K562 (cell line): Measurements from ENCODE around the gene ZBTB32. TPM values are rescaled to one million over a fixed set of nuclear protein-coding genes. Genes with fewer than 3 reads are reported as not detected.
"Not testable (repeated sequence)": the region's sequence is repeated elsewhere in the genome, so short reads cannot be mapped to it uniquely, and the experiment has no call there.

Source experiments
- ATAC-seq: fragments of 200-7000 bp; cut with Tn5 transposase; 3 replicates; pipeline ENCODE4 v1.9.1; 2020; ENCODE audit warnings: moderate library complexity
- BruUV-seq: library from RNA; stranded (reverse); fragments of 400-500 nt; replicated peaks from 2 replicates; lab custom pipeline; 2021; lab: Mats Ljungman, UMichigan
- CTCF ChIA-PET: fragments of 300-600 bp; formaldehyde crosslinking; extraction: SDS; loops from one replicate; lab custom pipeline; 2021; ENCODE audit warnings: low intra/inter-chr PET ratio; lab: Yijun Ruan, JAX
- POLR2A ChIA-PET: fragments of 300-600, 350-650 bp; sonication (Branson Sonifier 250); formaldehyde crosslinking; extraction: SDS; loops from one replicate; lab custom pipeline; 2021; ENCODE audit warnings: antibody characterized with exemption, inconsistent platforms; lab: Yijun Ruan, JAX
- DNase-seq, 4 experiments: peaks; one replicate each; pipeline versions ENCODE4 v3.0.0 to v3.0.0-alpha.2; 2011 to 2018; ENCODE audit warnings: low spot score in 3 of 4, mixed read lengths in 3 of 4; ENCODE audit errors: extremely low read depth in 1 of 4
- FAIRE-seq: peaks from 2 replicates; lab custom pipeline; 2011; peaks lifted over from hg19 to GRCh38; lab: Jason Lieb, UNC
- H2AFZ ChIP-seq: 2 replicates; pipeline ENCODE4 v1.6.0; 2011; ENCODE audit warnings: low read depth, low read length, control low read depth, inconsistent platforms
- H3K27ac ChIP-seq: fragments of 200-600 bp; 3 replicates; pipeline ENCODE4 v1.8.0; 2011; ENCODE audit warnings: low read depth, mild to moderate bottlenecking, control low read depth, inconsistent platforms, low read length, moderate library complexity, mixed read lengths; ENCODE audit errors: extremely low read depth
- H3K27me3 ChIP-seq, 2 experiments: fragments of 300-600 bp in 1 of 2; 2 replicates in 1 of 2; 3 replicates in 1 of 2; pipeline versions ENCODE4 v1.6.0 to v1.8.0; 2011; ENCODE audit warnings: inconsistent platforms in 2 of 2, low read length in 2 of 2, mild to moderate bottlenecking in 1 of 2, mixed read lengths in 1 of 2, moderate library complexity in 1 of 2; ENCODE audit not compliant: control insufficient read depth in 2 of 2, insufficient read depth in 2 of 2
- H3K36me3 ChIP-seq: fragments of 300-600 bp; 3 replicates; pipeline ENCODE4 v1.8.0; 2011; ENCODE audit warnings: mild to moderate bottlenecking, low read length, inconsistent platforms; ENCODE audit not compliant: control insufficient read depth, insufficient read depth
- H3K4me1 ChIP-seq, 2 experiments: fragments of 200-600 bp in 1 of 2; replicated peaks in 1 of 2; 2 replicates in 1 of 2; 3 replicates in 1 of 2; pipeline versions ENCODE4 v1.5.1 to v1.8.0; 2011; ENCODE audit warnings: inconsistent platforms in 2 of 2, low read length in 2 of 2, mild to moderate bottlenecking in 1 of 2, mixed read lengths in 1 of 2, moderate library complexity in 1 of 2; ENCODE audit not compliant: control insufficient read depth in 2 of 2, insufficient read depth in 2 of 2
- H3K4me2 ChIP-seq: 2 replicates; pipeline ENCODE4 v1.6.1; 2011; ENCODE audit warnings: low read length, control low read depth, inconsistent platforms, mixed read lengths; ENCODE audit not compliant: insufficient read depth
- H3K4me3 ChIP-seq: fragments of 200-600 bp; sonication (generic), shearing (Covaris generic); 2 replicates; pipeline ENCODE4 v1.5.1; 2016; ENCODE audit warnings: control low read depth, inconsistent platforms
- H3K79me2 ChIP-seq: fragments of 200-600 bp; 3 replicates; pipeline ENCODE4 v1.8.0; 2011; ENCODE audit warnings: low read length, inconsistent platforms; ENCODE audit not compliant: control insufficient read depth, insufficient read depth
- H3K9ac ChIP-seq, 2 experiments: 2 replicates each; pipeline versions ENCODE4 v1.6.0 to v1.6.1; 2011; ENCODE audit warnings: low read depth in 2 of 2, low read length in 2 of 2, control low read depth in 1 of 2, inconsistent platforms in 1 of 2, mild to moderate bottlenecking in 1 of 2, mixed read lengths in 1 of 2; ENCODE audit not compliant: insufficient read depth in 1 of 2
- H3K9me1 ChIP-seq: one replicate; pipeline ENCODE4 v1.6.0; 2011; ENCODE audit warnings: inconsistent platforms, mild to moderate bottlenecking, low read length, moderate library complexity; ENCODE audit not compliant: control insufficient read depth, insufficient read depth
- H3K9me3 ChIP-seq: replicated peaks from 2 replicates; pipeline ENCODE4 v1.5.1; 2011; ENCODE audit warnings: low read depth, low read length, inconsistent platforms; ENCODE audit not compliant: control insufficient read depth, insufficient read depth
- H4K20me1 ChIP-seq: replicated peaks from 2 replicates; pipeline ENCODE4 v1.6.1; 2011; ENCODE audit warnings: low read length, inconsistent platforms, mixed read lengths; ENCODE audit not compliant: control insufficient read depth, insufficient read depth
- BMI1 ChIP-seq: fragments of 150-350 bp; IDR thresholded peaks from 2 replicates; pipeline ENCODE4 v1.6.1; 2014; ENCODE audit warnings: low read length
- BRF2 ChIP-seq: IDR thresholded peaks from 3 replicates; pipeline ENCODE4 v1.6.1; 2011; ENCODE audit warnings: borderline replicate concordance, mild to moderate bottlenecking; ENCODE audit not compliant: insufficient read length, insufficient read depth
- FOXA1 ChIP-seq: fragments of 450-650 bp; IDR thresholded peaks from 2 replicates; pipeline ENCODE4 v1.6.1; 2016; ENCODE audit warnings: mild to moderate bottlenecking, borderline replicate concordance
- HMG20B ChIP-seq: fragments of 250-450 bp; sonication (Bioruptor Pico); IDR thresholded peaks from 2 replicates; pipeline ENCODE4 v1.5.0; 2021; ENCODE audit warnings: mild to moderate bottlenecking
- LARP7 ChIP-seq: fragments of 450-650 bp; IDR thresholded peaks from 2 replicates; pipeline ENCODE4 v1.6.1; 2016
- NFE2 ChIP-seq: IDR thresholded peaks from 2 replicates; pipeline ENCODE4 v1.6.1; 2014; ENCODE audit warnings: antibody characterized with exemption, low read depth
- PKNOX1 ChIP-seq: fragments of 450-650 bp; IDR thresholded peaks from 2 replicates; pipeline ENCODE4 v1.6.1; 2016
- RBFOX2 ChIP-seq: fragments of 200-400 bp; formaldehyde crosslinking; IDR thresholded peaks from 2 replicates; pipeline ENCODE4 v1.6.1; 2017; ENCODE audit warnings: low read depth, mild to moderate bottlenecking, low read length, moderate library complexity
- SMC3 ChIP-seq: conservative IDR thresholded peaks from 2 replicates; pipeline ENCODE4 v1.6.1; 2011; ENCODE audit warnings: low read depth, low read length, improper control_type of control experiment; ENCODE audit not compliant: insufficient read depth
- ZNF398 ChIP-seq: fragments of 250-450 bp; sonication (Bioruptor Pico); IDR thresholded peaks from 2 replicates; pipeline ENCODE4 v1.8.0; 2021; ENCODE audit warnings: moderate library complexity, mild to moderate bottlenecking, inconsistent platforms
- ZSCAN29 ChIP-seq: fragments of 450-650 bp; IDR thresholded peaks from 2 replicates; pipeline ENCODE4 v1.6.1; 2017
- WGBS: fragments of 100-300 bp; shearing (Covaris generic); methylation state at CpG from one replicate; pipeline ENCODE4 v1.1.6; 2016; ENCODE audit warnings: low coverage, mixed read lengths; ENCODE audit not compliant: insufficient coverage; ENCODE audit errors: missing lambda C conversion rate; 5-methylcytosine and 5-hydroxymethylcytosine counted together
- in situ Hi-C: fragments of 300-500 bp; cut with MboI; formaldehyde crosslinking; loops from 4 replicates; pipeline ENCODE4 v1.15.0; 2018; ENCODE audit warnings: inconsistent platforms, mixed read lengths
- intact Hi-C: fragments of 100-400 bp; cut with micrococcal nuclease; formaldehyde crosslinking; loops from 2 replicates; pipeline ENCODE4 v1.14.2; 2022
- polyA plus RNA-seq, 8 experiments: library from polyadenylated mRNA; depleted of rRNA in 4 of 8; stranded (reverse) in 5 of 8; unstranded in 3 of 8; fragments of >200 nt; fragmentation: Nextera tagmentation in 2 of 8; fragmentation: Illumina TruSeq in 1 of 8; extraction: Ambion mirVana in 2 of 8; extraction: Trizol in 1 of 8; gene quantifications; 2 replicates each; pipeline versions ENCODE4 v1.2.1 to v1.2.3, GENCODE V29; 2011 to 2014; ENCODE audit warnings: inconsistent platforms in 1 of 8, missing spikeins in 1 of 8
- total RNA-seq, 7 experiments: library from RNA; depleted of rRNA in 6 of 7; stranded (reverse); fragments of >200 nt in 6 of 7; fragmentation: Illumina TruSeq in 2 of 7; extraction: Trizol in 2 of 7; gene quantifications; 2 replicates each; pipeline versions ENCODE4 v1.2.1 to v1.2.3, GENCODE V29; 2011 to 2021; ENCODE audit warnings: low replicate concordance in 1 of 7

Gene ZBTB32
- total and polyA plus RNA-seq, 9 of the 15 experiments (the other 6 are each of a cell fraction or from before 2014, with no cell fraction given) = 0.20 TPM; not detected in 8

- FAIRE-seq, H4K20me1 ChIP-seq, CTCF ChIA-PET, H3K27ac ChIP-seq, DNase-seq, H3K27me3 ChIP-seq, ATAC-seq, H3K4me3 ChIP-seq, in situ Hi-C loops, H3K4me2 ChIP-seq, H3K9me3 ChIP-seq, BruUV-seq, H2AFZ ChIP-seq, H3K4me1 ChIP-seq, H3K9me1 ChIP-seq, intact Hi-C loops: not testable (repeated sequence)
- WGBS = 94% methylated on average over 4 of the region's 6 CpGs
- TF ChIP-seq RBFOX2 = 0 out of 2 replicates have a peak, but pooled peaks have one; percentile 2
- Histone ChIP-seq H3K9ac (peak overlapping the region in 1 of 2 experiments; percentile 6; a peak in 1 of 4 replicates), H3K79me2 (peaks cover 19% of the 10 kb centered on the region), H3K36me3 (peaks cover 73% of the 10 kb centered on the region; the same call in 2 of the 3 replicates)
- POLR2A ChIA-PET = interaction anchor here (0.6 kb wide), 1 partner anchor 540 kb away, joined by 4 read pairs; no protein-coding TSS in a partner anchor
Observed at GRCh38 chr19:35654828-35655227, 49.5 kb upstream of the ZBTB32 start.

GRCh38 chr19:35655600-35655999 lies 48.8 kb upstream of the ZBTB32 start:
- no peaks in the 10 kb centered on the region for H3K9me1 ChIP-seq
- BruUV-seq = no TSS peak
- no peak for FAIRE-seq
- H2AFZ ChIP-seq = no peak overlapping the region
- DNase-seq = no peak
- ChIA-PET CTCF (no interaction called here), POLR2A (interaction anchor here (1.7 to 3.7 kb wide), 2 partner anchors 7 to 10 kb away, joined by 12 to 14 read pairs; partner anchors contain the start of gene COX6B1)
- peaks cover 66% of the 10 kb centered on the region; the same call in 2 of the 3 replicates for H3K36me3 ChIP-seq
- H3K4me1 ChIP-seq = no peaks in the 10 kb centered on the region
- intact Hi-C loops = no loop called here
- no peak overlapping the region for H3K4me2 ChIP-seq
- no peak overlapping the region for H3K27ac ChIP-seq
- no peak overlapping the region for H3K4me3 ChIP-seq
- no peak for ATAC-seq
- H3K27me3 ChIP-seq = no peaks in the 10 kb centered on the region
- H3K79me2 ChIP-seq = peaks cover 12% of the 10 kb centered on the region
- H3K9me3 ChIP-seq = no peaks in the 10 kb centered on the region
- WGBS = no CpG with 5 or more reads among the region's 4 CpGs
- H4K20me1 ChIP-seq = peaks cover 6% of the 10 kb centered on the region
- H3K9ac ChIP-seq = no peak overlapping the region
- in situ Hi-C loops = no loop called here
- no peak for TF ChIP-seq BRF2
- no peak for TF ChIP-seq PKNOX1
- no peak for TF ChIP-seq SMC3
- TF ChIP-seq BMI1 = no peak
- no peak for TF ChIP-seq ZSCAN29
- no peak for TF ChIP-seq NFE2
- TF ChIP-seq ZNF398 (CRISPR knock-in tag) = no peak
- TF ChIP-seq HMG20B (CRISPR knock-in tag) = no peak
- no peak for TF ChIP-seq FOXA1
- TF ChIP-seq LARP7 = no peak
